Measurements from ENCODE around the gene ECEL1. TPM values are rescaled to one million over a fixed set of nuclear protein-coding genes. Genes with fewer than 3 reads are reported as not detected.
"Not testable (repeated sequence)": the region's sequence is repeated elsewhere in the genome, so short reads cannot be mapped to it uniquely, and the experiment has no call there.

The ECEL1 gene
- polyA plus RNA-seq (2012; ENCODE audit: missing spikeins) = not detected

- no peak for TF ChIP-seq POLR2A (IDR thresholded peaks at IDR 0.05; ENCODE audit: low read depth, low read length)
- no peak for TF ChIP-seq TAF1 (IDR thresholded peaks at IDR 0.05; ENCODE audit: borderline replicate concordance, low read depth, low read length)
- no peak for TF ChIP-seq POLR2AphosphoS5 (IDR thresholded peaks at IDR 0.05; ENCODE audit: low read depth, low read length)
- DNase-seq (ENCODE audit: insufficient read length) = no peak
Observed at GRCh38 chr2:232487385-232488096, at the start of gene ECEL1. TSS of gene ECEL1 (minus strand) at chr2:232487834. CDS start at chr2:232486653, 1,181 bp downstream.

GRCh38 chr2:232537079-232537478, 49.4 kb upstream of the ECEL1 start:
- DNase-seq (ENCODE audit: insufficient read length) = no peak
- no peak for FAIRE-seq
- no peak for TF ChIP-seq POLR2AphosphoS5 (IDR thresholded peaks at IDR 0.05; ENCODE audit: low read depth, low read length)
- TF ChIP-seq POLR2A (IDR thresholded peaks at IDR 0.05; ENCODE audit: low read depth, low read length) = no peak
- TF ChIP-seq TAF1 (IDR thresholded peaks at IDR 0.05; ENCODE audit: borderline replicate concordance, low read depth, low read length) = no peak

More at GRCh38 chr2:232487385-232488096, at the start of gene ECEL1:
- FAIRE-seq = no peak

GRCh38 chr2:232535761-232536530, 48.3 kb upstream of the ECEL1 start:
- TF ChIP-seq TAF1 (IDR thresholded peaks at IDR 0.05; ENCODE audit: borderline replicate concordance, low read depth, low read length) (no peak), POLR2A (IDR thresholded peaks at IDR 0.05; ENCODE audit: low read depth, low read length) (no peak), POLR2AphosphoS5 (IDR thresholded peaks at IDR 0.05; ENCODE audit: low read depth, low read length) (no peak)
- FAIRE-seq = no peak
- DNase-seq (ENCODE audit: insufficient read length) = no peak

- DNase-seq (ENCODE audit: insufficient read length) = no peak
- FAIRE-seq = no peak
- no peak for TF ChIP-seq POLR2A (IDR thresholded peaks at IDR 0.05; ENCODE audit: low read depth, low read length)
- TF ChIP-seq POLR2AphosphoS5 (IDR thresholded peaks at IDR 0.05; ENCODE audit: low read depth, low read length) = no peak
- TF ChIP-seq TAF1 (IDR thresholded peaks at IDR 0.05; ENCODE audit: borderline replicate concordance, low read depth, low read length) = no peak
Observed at GRCh38 chr2:232534940-232535651, 47.5 kb upstream of the ECEL1 start.

DNA sequence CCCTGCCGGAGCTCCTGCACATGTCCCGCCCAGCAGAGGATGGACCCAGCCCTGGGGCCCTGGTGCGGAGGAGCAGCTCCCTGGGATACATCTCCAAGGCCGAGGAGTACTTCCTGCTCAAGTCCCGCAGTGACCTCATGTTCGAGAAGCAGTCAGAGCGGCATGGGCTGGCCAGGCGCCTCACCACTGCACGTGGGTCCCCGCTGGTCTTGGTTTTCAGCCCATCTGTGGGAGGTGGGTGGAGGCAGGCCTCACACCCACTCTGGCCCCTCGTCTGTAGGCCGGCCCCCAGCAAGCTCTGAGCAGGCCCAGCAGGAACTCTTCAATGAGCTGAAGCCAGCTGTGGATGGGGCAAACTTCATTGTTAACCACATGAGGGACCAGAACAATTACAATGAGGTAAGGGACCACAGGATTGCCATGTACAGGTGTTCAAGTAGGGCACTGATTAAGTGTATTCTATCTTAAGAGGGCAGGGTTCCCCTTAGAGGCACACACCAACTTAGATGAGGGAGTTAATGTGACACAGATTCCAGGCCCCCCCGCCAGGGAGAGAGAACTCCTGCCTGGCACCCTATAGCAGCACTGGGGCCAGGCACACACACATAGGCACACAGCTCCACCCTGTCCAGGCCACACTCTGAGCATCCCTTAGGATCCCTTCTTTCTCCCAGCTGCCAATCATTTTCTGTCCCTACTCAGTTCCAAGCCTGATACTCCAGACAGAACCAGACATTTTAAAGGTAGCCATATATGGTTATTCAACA, 46.5 kb upstream of the ECEL1 start:
- FAIRE-seq (no peak), DNase-seq (ENCODE audit: insufficient read length) (no peak)
- TF ChIP-seq TAF1 (IDR thresholded peaks at IDR 0.05; ENCODE audit: borderline replicate concordance, low read depth, low read length) (no peak), POLR2AphosphoS5 (IDR thresholded peaks at IDR 0.05; ENCODE audit: low read depth, low read length) (no peak), POLR2A (IDR thresholded peaks at IDR 0.05; ENCODE audit: low read depth, low read length) (no peak)

DNA sequence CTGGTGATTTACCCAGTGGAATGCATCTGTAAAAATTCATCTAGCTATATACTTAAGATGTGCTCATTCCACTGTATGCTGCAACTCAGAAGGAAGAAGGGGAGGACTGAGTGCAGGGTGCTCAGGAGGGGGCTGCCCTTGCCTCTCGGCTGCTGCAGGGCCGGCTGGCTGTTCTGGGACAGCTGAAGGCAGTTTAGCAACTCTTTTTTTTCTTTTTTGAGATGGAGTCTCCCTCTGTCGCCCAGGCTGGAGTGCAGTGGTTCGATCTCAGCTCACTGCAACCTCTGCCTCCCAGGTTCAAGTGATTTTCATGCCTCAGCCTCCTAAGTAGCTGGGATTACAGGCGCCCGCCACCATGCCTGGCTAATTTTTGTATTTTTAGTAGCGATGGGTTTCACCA, 45.2 kb upstream of the ECEL1 start:
- FAIRE-seq; DNase-seq (ENCODE audit: insufficient read length): not testable (repeated sequence)

GRCh38 chr2:232532419-232532818, 44.8 kb upstream of the ECEL1 start:
- no peak for DNase-seq (ENCODE audit: insufficient read length)
- no peak for FAIRE-seq
- TF ChIP-seq TAF1 (IDR thresholded peaks at IDR 0.05; ENCODE audit: borderline replicate concordance, low read depth, low read length) = no peak
- TF ChIP-seq POLR2A (IDR thresholded peaks at IDR 0.05; ENCODE audit: low read depth, low read length) = no peak
- TF ChIP-seq POLR2AphosphoS5 (IDR thresholded peaks at IDR 0.05; ENCODE audit: low read depth, low read length) = no peak

GRCh38 chr2:232530626-232531260, 43.1 kb upstream of the ECEL1 start:
- FAIRE-seq = no peak
- TF ChIP-seq POLR2AphosphoS5 (IDR thresholded peaks at IDR 0.05; ENCODE audit: low read depth, low read length) = no peak
- TF ChIP-seq POLR2A (IDR thresholded peaks at IDR 0.05; ENCODE audit: low read depth, low read length) = no peak
- TF ChIP-seq TAF1 (IDR thresholded peaks at IDR 0.05; ENCODE audit: borderline replicate concordance, low read depth, low read length) = no peak

DNA sequence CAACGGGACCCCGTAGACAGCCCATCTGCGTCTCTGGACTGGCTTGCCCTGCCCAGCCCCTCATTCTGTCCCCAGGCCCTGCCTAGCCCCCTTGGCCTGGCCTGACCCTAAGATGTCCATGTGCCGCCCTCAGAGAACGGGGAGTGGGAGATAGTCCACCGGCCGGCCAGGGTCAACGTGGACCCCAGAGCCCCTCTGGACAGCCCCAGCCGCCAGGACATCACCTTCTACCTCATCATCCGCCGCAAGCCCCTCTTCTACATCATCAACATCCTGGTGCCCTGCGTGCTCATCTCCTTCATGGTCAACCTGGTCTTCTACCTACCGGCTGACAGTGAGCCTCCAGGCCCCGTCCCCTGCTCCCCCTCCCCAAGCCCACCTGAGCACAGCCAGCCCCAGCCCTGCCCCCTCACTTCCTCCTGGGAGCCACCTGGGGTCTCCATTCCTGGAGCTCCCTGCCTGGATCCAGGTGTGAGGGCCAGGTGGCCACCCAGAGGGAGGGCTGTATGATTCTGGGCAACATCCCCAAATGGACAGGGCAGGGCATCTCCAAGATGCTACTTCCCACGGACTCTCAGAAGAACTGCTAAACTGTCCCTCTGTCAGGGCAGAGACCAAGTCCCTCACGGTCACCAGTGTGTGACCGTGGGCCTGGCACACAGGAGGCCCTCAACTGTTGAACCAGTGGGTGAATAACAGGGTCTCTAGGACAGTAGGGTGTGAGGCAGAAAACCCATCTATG, 42.3 kb upstream of the ECEL1 start:
- no peak for DNase-seq (ENCODE audit: insufficient read length)
- FAIRE-seq = no peak
- TF ChIP-seq POLR2AphosphoS5 (IDR thresholded peaks at IDR 0.05; ENCODE audit: low read depth, low read length) = no peak
- no peak for TF ChIP-seq TAF1 (IDR thresholded peaks at IDR 0.05; ENCODE audit: borderline replicate concordance, low read depth, low read length)
- no peak for TF ChIP-seq POLR2A (IDR thresholded peaks at IDR 0.05; ENCODE audit: low read depth, low read length)

More at GRCh38 chr2:232530626-232531260, 43.1 kb upstream of the ECEL1 start:
- no peak for DNase-seq (ENCODE audit: insufficient read length)
